PC-9 (cell line): ENCODE data around the gene CCDC3.

ENCODE experiments used
- EZH2 ChIP-seq: fragments of 200-600 bp; sonication (generic); IDR thresholded peaks from 2 replicates; pipeline ENCODE4 v1.8.0; 2017; ENCODE audit warnings: antibody characterized with exemption, low read depth
- TF ChIP-seq, protein P1 (sequence below): fragments of 200-600 bp; sonication (generic); conservative IDR thresholded peaks from 2 replicates; pipeline ENCODE4 v1.6.1; 2017; ENCODE audit warnings: mixed run types, antibody characterized with exemption, mild to moderate bottlenecking, moderate library complexity

DNA sequence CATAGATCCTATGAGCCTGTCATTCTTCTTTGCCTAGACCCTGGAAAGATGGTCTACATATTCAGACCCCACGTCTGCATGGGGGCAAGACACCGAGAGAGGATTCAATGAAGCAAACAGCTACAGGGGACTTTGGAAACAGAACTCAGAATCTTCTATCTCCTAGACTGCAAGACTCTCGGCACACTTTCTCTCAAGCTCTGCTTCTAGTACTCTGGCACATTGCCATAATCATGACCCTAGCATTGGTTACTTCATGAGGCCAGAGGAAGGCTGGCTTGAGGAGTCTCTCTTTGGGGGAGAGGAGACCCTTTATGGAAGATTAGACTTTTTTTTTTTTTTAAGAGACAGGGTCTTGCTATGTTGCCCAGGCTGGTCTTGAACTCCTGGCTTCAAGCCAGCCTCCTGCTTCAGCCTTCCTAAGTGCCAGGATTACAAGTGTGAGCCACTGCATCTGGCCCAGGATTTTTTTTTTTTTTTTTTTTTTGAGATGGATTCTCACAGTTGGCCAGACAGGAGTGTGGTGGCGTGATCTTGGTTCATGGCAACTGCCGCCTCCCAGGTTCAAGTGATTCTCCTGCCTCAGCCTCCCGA is 20.7 kb downstream of the CCDC3 start:
- TF ChIP-seq, protein P1, sequence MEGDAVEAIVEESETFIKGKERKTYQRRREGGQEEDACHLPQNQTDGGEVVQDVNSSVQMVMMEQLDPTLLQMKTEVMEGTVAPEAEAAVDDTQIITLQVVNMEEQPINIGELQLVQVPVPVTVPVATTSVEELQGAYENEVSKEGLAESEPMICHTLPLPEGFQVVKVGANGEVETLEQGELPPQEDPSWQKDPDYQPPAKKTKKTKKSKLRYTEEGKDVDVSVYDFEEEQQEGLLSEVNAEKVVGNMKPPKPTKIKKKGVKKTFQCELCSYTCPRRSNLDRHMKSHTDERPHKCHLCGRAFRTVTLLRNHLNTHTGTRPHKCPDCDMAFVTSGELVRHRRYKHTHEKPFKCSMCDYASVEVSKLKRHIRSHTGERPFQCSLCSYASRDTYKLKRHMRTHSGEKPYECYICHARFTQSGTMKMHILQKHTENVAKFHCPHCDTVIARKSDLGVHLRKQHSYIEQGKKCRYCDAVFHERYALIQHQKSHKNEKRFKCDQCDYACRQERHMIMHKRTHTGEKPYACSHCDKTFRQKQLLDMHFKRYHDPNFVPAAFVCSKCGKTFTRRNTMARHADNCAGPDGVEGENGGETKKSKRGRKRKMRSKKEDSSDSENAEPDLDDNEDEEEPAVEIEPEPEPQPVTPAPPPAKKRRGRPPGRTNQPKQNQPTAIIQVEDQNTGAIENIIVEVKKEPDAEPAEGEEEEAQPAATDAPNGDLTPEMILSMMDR, result no peak
- no peak for TF ChIP-seq EZH2
